Raji (cell line): Measurements from ENCODE around the gene RAB22A.

ENCODE experiments used
- POLR2A ChIP-seq: IDR thresholded peaks from 2 replicates; pipeline ENCODE4 v1.6.1; 2011; ENCODE audit warnings: low read depth, low read length, control low read depth; ENCODE audit not compliant: insufficient read depth

RAB22A gene, protein sequence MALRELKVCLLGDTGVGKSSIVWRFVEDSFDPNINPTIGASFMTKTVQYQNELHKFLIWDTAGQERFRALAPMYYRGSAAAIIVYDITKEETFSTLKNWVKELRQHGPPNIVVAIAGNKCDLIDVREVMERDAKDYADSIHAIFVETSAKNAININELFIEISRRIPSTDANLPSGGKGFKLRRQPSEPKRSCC

DNA sequence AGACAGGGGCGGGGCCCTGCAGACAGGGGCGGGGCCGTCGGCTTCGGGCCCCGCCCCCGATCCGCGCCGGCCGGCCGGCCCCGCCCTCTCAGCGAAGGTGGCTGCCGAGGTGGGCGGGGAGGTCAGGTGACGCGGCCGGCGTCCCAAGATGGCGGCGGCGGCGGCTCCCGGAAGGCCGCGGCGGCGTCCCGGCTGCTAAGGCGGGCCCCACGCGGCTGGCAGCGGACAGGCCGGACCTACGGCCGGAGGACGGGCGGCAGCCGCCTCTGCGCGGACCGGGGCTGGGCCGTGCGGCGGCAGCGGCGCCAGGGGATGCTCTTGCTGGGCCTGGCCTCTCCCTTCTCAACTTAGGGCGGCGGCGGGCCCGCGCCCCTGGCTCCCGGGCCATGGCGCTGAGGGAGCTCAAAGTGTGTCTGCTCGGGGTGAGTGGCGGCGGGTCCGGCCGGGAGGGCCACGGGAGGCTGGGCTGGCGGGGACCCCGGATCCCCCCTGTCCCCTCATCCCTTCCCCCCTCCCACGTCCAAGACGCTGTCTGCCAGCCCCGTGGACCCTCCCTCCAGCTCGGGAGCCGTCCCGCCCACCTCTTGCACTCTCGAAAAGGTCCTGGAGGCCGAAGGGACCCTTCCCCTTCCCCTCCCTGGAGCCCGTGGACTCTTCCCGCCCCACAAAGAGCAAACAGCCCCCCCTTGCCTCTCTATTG lies at the start of gene RAB22A:
RAB22A (plus strand) TSS at position 125 of the 700 bp plus-strand sequence; CDS start at position 387, 262 bp downstream.
- TF ChIP-seq POLR2A = peak; percentile 72

DNA sequence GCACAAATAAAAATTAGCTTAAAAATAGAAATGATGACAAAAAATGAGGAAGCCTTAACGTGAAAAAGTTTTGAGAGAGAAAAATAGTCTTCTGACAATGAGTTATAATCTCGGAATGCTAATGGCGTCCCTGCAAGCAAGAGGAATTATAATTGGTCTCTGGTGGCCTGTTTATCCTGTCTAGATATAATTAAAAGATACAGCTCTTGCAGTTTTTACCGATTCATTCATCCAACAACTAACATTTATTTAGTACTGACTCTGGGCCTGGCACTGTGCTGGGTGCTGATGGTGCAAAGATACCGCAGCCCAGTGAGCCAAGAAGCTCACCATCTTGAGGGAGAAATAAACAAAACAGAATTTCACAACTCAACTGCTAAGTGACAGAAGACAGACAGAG lies 49.5 kb upstream of the RAB22A start:
- no peak for TF ChIP-seq POLR2A

DNA sequence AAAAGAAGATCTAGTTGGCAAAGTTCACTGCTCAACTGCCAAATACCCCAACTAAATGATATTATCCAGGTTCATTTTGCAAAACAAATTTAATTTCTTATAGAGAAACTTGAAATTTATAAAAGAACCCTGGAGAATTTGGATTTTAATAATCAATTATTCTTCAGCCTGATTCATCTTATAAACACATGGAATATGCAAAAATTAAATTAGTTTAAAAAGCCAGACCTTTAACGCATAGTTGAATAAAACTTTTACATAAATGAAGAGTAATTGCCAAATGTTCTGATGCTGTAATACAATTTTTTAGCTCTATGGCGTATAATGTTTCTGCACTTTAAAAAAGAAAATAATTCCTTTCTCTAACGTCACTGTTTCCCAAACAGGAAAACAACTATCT lies 47.9 kb upstream of the RAB22A start:
- no peak for TF ChIP-seq POLR2A

DNA sequence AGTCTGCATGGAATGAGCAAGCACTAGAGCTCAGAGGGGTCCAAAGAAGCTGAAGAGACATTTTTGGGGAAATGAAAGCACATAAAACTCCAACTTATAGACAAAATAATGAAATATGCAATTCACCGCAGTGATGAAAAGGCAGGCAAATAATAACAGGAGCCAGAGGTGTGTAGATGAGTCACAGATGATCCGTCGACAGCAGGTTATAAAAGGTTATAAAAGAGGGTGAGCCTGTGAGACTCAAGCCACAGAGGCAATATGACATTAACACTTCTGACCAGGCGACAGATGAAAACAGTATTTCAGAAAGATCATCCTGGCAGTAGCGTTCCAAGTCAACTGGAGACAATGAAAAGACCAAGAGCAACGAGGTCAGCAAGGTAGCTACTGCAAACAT lies 45.2 kb upstream of the RAB22A start:
- TF ChIP-seq POLR2A = no peak

DNA sequence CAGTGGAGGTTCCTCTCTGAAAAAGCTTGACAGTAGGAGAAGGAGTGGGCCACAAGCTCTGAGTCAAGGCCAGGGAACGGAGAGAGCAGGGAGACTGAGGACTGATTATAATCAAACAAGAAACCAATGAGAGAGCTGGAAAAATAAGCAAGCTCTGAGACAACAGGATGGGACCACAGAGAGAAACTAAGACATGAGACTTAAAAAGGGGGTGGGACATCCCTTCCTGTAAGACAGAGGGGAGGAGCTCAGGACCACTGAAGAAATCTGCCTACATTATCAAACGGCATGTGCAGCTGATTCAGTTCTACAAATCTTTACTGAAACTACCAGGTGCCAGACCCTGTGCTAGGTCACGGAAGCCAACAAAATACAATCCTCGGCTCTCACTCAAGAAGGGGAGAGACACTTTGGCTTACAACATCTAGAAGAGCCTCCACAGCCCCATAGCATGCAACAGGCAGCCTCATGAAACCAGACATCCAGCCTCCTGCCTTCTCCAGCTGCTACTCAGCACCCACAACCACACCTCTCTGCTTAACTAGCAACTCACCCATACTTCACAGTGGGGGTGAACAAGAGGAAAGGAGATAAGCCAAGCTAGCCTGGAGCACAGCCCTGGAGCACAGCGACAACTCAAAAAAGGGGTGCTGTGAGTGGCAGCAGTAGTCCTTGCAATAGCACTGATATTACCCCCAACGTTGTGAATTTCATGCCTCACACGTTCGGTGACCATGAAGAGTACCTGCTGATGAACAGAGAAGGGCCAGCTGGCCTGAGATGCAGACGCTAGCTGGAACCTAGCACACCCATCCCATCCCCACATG lies 41.9 kb upstream of the RAB22A start:
- no peak for TF ChIP-seq POLR2A

DNA sequence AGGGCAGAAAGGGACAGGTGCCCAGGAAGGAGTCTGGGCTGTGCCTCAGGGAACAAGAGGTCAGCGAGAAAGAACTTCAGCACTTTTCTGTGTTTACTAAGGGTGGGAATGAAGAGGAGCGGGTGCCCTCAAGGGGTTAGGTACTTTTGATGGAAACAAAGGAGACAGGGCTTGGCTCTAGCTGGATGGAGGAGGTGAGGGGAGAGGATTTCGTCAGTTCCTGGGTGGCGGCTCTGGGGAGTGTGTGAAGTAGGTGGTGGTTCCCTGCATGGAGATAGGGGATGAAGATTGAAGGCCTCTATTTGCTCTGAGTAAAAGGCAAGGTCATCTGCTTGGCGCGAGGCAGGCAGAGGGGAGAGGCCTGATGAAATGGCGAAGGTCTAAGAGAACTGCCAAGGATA lies 41.1 kb upstream of the RAB22A start:
- TF ChIP-seq POLR2A = no peak

DNA sequence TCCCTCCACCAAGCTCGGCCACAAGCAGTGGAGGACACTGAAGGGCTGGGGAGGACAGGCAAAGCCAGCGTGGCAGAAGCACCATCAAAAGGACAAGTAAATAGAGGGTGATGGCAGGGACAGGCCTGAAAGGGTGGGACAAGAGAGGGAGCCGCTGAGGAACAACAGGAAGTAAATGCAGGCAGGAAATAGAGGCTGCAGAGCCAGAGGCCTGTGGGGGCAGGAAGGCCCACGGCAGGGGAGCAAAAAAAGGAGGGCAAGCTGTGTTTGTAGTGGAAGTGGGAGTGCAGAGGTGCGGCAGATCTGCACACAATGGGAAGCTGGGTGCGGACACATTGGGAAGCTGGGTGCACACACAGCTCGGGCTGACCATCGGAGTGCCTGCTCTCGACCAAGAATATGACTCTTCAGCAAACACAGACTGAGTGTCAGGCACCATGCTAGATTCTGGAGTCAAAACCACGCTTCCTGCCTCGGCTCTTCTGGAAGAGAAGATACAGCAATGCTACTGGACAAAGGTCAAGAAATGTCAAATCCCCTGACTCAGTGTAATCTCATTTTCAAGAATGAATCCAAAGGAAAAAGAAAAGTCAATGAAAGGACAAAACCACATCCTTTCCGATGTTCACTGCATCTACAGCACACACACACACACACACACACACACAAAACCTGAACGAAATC lies 40.4 kb upstream of the RAB22A start:
- TF ChIP-seq POLR2A = no peak

DNA sequence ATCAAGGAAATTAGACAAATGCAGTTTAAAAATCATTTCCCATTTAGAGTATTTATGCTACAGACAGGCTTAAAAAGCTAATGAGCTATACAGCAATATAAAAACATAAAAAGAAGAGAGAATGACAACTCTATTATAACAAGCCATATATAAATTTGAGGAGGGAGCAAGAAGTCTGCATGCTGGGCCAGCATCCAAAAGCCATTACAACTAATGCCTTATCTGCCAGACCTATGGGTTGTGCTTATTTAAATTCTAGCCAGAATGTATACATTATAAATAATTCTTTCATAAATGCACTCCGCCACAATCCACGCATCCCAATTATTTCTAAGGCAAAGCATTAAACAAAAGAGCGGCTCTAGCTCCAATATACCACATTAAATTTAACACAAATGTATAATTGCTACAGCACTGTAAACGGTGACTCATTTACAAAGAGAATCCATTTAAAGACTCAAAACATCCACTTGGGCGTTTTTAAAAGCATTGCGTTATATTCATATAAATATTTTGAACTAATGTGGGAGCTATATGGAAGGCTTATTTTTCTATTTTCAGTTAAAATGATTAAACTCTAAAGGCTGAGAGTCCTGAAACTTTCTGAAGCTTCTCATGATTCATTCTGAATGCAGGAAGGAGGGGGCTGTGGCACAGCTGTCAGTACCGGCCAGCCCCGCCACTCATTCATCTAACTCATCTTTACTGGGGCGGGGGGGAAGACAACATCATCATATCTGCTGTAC lies 37.7 kb upstream of the RAB22A start:
- no peak for TF ChIP-seq POLR2A

DNA sequence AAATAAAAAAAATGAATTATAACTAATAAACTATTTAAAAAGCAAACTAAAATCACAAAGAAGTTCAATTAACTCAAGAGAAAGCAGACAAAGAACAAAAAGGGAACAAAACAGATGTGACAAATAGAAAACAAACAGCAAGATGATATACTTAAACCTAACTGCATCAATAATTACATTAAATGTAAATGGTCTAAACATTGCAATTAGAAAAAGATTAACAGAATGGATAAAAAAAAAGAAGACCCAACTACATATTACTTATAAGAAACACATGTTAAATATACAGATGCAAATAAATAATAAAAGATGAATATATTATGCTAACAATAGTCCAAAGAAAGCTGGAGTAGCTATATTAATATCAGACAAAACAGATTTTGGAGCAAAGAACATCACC lies 35.1 kb upstream of the RAB22A start:
- no peak for TF ChIP-seq POLR2A

DNA sequence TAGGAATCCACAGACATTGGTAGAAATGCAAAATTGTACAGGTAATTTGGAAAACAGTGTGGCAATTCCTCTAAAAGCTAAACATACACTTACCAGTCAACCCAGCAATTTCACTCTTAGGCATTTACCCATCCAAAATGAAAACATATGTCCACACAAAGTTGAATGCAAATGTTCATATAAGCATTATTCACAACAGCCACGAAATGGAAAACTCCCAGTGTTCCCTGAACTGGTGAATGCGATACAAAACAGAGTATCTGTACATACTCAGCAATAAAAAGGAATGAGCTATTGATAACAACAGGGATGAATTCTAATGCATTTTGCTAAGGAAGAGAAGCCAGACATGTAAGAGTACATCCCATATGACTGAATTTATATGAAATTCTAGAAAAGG lies 32.4 kb upstream of the RAB22A start:
- no peak for TF ChIP-seq POLR2A

DNA sequence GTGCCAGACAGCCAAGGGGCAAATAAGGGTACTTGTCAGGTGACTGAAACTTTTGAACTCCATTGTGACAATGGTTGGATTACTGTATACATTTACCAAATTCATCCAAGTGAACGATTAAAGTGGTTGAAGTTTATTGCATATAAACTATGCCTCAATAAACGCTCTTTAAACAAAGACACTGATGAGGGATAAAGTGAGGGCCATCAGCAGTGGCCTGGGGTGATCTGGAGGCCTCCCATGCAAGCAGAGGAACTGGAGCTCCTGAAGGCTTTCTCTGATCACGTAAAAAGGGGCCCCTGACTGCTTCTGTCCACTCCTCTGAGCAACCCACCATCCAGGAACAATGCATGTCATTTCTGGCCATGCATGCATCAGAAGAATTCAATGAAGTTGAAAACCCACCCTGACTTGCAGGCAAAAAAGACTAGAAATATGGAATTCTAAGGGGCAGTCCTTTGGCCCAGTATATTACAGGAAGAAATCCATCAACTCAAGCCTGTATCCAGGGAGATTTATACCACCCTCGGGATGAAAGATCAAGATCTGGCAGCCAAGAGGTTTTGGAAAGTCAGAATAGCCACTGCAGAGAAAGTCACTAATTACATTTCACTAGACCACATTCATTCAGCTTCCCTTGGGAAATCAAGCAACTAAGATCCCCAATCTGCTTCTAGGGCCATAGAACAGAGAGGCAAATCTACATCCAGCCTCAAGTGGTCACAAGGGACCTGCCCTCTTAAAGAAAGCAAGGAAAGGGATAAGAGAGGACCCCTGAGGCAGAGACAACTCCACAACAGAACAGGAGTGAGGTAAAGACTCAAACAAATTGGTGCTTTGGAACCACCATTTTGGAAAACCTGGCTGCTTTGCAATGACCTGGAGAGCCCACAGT lies 31.7 kb upstream of the RAB22A start:
- TF ChIP-seq POLR2A = no peak

DNA sequence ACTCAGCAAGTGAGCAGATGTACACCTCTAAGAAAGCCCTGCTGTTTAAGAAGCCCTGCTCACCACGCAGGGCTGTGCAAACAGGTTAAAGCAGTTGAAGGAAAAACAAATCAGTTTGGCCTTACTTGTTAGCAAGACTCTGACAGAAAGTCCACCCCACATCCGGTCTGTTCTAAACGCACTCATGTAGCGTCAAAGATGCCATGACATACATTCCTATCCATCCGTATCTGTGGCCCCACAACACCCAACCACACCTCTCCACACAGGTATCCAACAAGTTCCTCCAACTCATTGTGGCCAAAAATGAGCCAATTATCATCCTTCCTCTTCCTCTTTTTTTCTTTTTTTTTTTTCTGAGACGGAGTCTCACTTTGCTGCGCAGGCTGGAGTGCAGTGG lies 22.8 kb upstream of the RAB22A start:
- TF ChIP-seq POLR2A = no peak

DNA sequence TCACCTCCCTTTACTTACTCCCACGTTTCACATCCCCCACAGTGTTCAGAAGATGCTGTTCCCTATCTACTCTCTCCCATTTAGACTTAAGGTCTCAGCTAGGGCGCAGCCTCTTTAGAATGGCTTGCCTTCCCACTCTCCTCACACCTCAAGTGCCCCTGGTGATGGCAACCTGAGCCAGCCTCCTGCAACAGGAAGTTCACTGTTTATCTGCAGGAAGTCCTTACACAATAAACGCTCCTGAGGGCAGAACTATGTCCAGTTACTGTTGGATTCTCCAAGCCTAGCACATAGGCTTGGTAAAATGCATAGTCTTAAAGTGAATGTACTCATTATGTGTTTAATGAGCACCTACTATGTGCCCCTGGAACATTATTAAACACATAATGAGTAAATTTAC lies 21.9 kb upstream of the RAB22A start:
- TF ChIP-seq POLR2A = no peak

DNA sequence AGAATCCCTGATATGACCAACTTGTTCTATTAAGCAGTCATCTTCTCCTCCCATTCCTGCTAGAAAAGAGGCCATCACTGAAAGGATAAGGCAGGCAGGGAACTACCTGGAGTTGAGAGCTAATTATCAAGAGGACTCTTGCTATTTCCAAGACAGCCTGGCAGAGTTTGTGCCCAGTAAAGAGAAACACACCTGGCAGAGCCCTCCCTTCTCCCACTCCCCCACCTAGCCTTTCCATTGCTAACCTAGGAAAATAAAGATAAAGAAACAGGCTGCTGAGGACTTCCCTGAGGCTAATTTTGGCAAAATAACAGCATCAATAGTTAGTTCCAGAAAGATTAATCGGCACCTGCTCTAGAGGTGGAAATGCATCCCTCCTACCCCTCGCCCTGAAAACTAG lies 20.4 kb upstream of the RAB22A start:
- no peak for TF ChIP-seq POLR2A
